Endothelial cell of umbilical vein (primary cell): ENCODE measurements around the gene NEBL. TPM values are rescaled to one million over a fixed set of nuclear protein-coding genes. Genes with fewer than 3 reads are reported as not detected.

Experiments used
- BruUV-seq: library from RNA; stranded (reverse); fragments of 400-500 nt; replicated peaks from 2 replicates; lab custom pipeline; 2021; lab: Mats Ljungman, UMichigan
- CTCF ChIA-PET: fragments of 300-600, 350-600 bp; sonication (Branson Sonifier 250); formaldehyde crosslinking; loops from one replicate; lab custom pipeline; 2021; ENCODE audit warnings: antibody characterized with exemption, inconsistent platforms; lab: Charles Lee
- POLR2A ChIA-PET: fragments of 300-600, 350-600 bp; sonication (Branson Sonifier 250); formaldehyde crosslinking; loops from one replicate; lab custom pipeline; 2021; ENCODE audit warnings: antibody characterized with exemption, inconsistent platforms; lab: Charles Lee
- DNase-seq: peaks from one replicate; pipeline ENCODE4 v3.0.0-alpha.2; 2011; ENCODE audit warnings: low read depth, low spot score
- FAIRE-seq: peaks from 2 replicates; lab custom pipeline; 2011; peaks lifted over from hg19 to GRCh38; lab: Jason Lieb, UNC
- H2AFZ ChIP-seq: 2 replicates; pipeline ENCODE4 v1.6.0; 2012; ENCODE audit warnings: low read depth, low read length, control low read depth, inconsistent platforms
- H3K27ac ChIP-seq: 2 replicates; pipeline ENCODE4 v1.5.1; 2011; ENCODE audit warnings: low read depth, mild to moderate bottlenecking, control low read depth, low read length, moderate library complexity; ENCODE audit not compliant: insufficient read depth
- H3K27me3 ChIP-seq, 2 experiments: 2 replicates each; pipeline versions ENCODE4 v1.6.0 to v1.6.1; 2011; ENCODE audit warnings: low read length in 2 of 2, mixed read lengths in 1 of 2; ENCODE audit not compliant: control insufficient read depth in 2 of 2, insufficient read depth in 2 of 2
- H3K36me3 ChIP-seq, 2 experiments: 2 replicates in 1 of 2; 3 replicates in 1 of 2; pipeline ENCODE4 v1.5.1; 2011; ENCODE audit warnings: low read length in 2 of 2, mild to moderate bottlenecking in 1 of 2, moderate library complexity in 1 of 2; ENCODE audit not compliant: control insufficient read depth in 2 of 2, insufficient read depth in 2 of 2; ENCODE audit errors: extremely low read depth in 1 of 2
- H3K4me1 ChIP-seq: 3 replicates; pipeline ENCODE4 v1.5.1; 2011; ENCODE audit warnings: mild to moderate bottlenecking, low read length; ENCODE audit not compliant: control insufficient read depth, insufficient read depth; ENCODE audit errors: extremely low read depth
- H3K4me2 ChIP-seq: 2 replicates; pipeline ENCODE4 v1.6.1; 2011; ENCODE audit warnings: low read length, control low read depth, mixed read lengths; ENCODE audit not compliant: insufficient read depth
- H3K4me3 ChIP-seq, 3 experiments: fragments of 200-600 bp in 1 of 3; sonication (generic), shearing (Covaris generic) in 1 of 3; replicated peaks in 1 of 3; 2 replicates each; pipeline ENCODE4 v1.5.1; 2011 to 2016; ENCODE audit warnings: control low read depth in 3 of 3, low read length in 3 of 3, mild to moderate bottlenecking in 2 of 3, inconsistent platforms in 1 of 3, low read depth in 1 of 3, moderate library complexity in 1 of 3; ENCODE audit not compliant: insufficient read depth in 1 of 3
- H3K79me2 ChIP-seq: 2 replicates; pipeline ENCODE4 v1.6.0; 2012; ENCODE audit warnings: low read length, inconsistent platforms; ENCODE audit not compliant: control insufficient read depth, insufficient read depth
- H3K9ac ChIP-seq: replicated peaks from 2 replicates; pipeline ENCODE3; 2011; ENCODE audit warnings: low read length, control low read depth; ENCODE audit not compliant: insufficient read depth; ENCODE audit errors: extremely low read depth
- H3K9me1 ChIP-seq: replicated peaks from 3 replicates; pipeline ENCODE4 v1.6.0; 2011; ENCODE audit warnings: mild to moderate bottlenecking, low read length; ENCODE audit not compliant: control insufficient read depth, insufficient read depth; ENCODE audit errors: extremely low read depth
- H3K9me3 ChIP-seq: replicated peaks from 2 replicates; pipeline ENCODE4 v1.5.1; 2012; ENCODE audit warnings: low read length, inconsistent platforms; ENCODE audit not compliant: control insufficient read depth, insufficient read depth
- H4K20me1 ChIP-seq: replicated peaks from 2 replicates; pipeline ENCODE3; 2011; ENCODE audit warnings: mild to moderate bottlenecking, low read length; ENCODE audit not compliant: control insufficient read depth, insufficient read depth; ENCODE audit errors: extremely low read depth
- CTCF ChIP-seq, 2 donors: IDR thresholded peaks; 1 replicate in 1 of 2; 2 replicates in 1 of 2; pipeline ENCODE4 v1.5.1; 2011; ENCODE audit warnings: low read length in 2 of 2, mild to moderate bottlenecking in 2 of 2, moderate library complexity in 2 of 2, control low read depth in 1 of 2, inconsistent platforms in 1 of 2, low read depth in 1 of 2; ENCODE audit not compliant: insufficient read depth in 1 of 2; ENCODE audit errors: extremely low read depth in 1 of 2
- FOS ChIP-seq: IDR thresholded peaks from 2 replicates; pipeline ENCODE4 v1.6.1; 2011; ENCODE audit warnings: mild to moderate bottlenecking, low read length, moderate library complexity, borderline replicate concordance; ENCODE audit not compliant: insufficient read depth
- GATA2 ChIP-seq: IDR thresholded peaks from 2 replicates; pipeline ENCODE4 v1.7.0; 2011; ENCODE audit warnings: low read depth, mild to moderate bottlenecking, moderate library complexity, mixed read lengths, low read length; ENCODE audit not compliant: insufficient read length, insufficient read depth
- MAX ChIP-seq: IDR thresholded peaks from 2 replicates; pipeline ENCODE4 v1.6.1; 2011; ENCODE audit not compliant: insufficient read depth, insufficient read length
- MYC ChIP-seq: IDR thresholded peaks from one replicate; pipeline ENCODE4 v1.6.1; 2011; ENCODE audit warnings: mild to moderate bottlenecking, low read depth, low read length
- POLR2AphosphoS5 ChIP-seq: IDR thresholded peaks from 2 replicates; pipeline ENCODE4 v1.6.1; 2012; ENCODE audit warnings: low read depth, mild to moderate bottlenecking, control low read depth, low read length, moderate library complexity; ENCODE audit not compliant: insufficient read depth
- dilution Hi-C: fragments of 300-500 bp; cut with MboI; formaldehyde crosslinking; loops from one replicate; pipeline ENCODE4 v1.15.0; 2019; ENCODE audit warnings: low sequenced_read_pairs; ENCODE audit not compliant: extremely low pct_ligation_motif_present
- intact Hi-C: fragments of 100-400 bp; cut with micrococcal nuclease; formaldehyde crosslinking; loops from one replicate; pipeline ENCODE4 v1.10.0; 2022
- polyA plus RNA-seq, 4 experiments: library from polyadenylated mRNA; depleted of rRNA in 3 of 4; stranded (reverse) in 3 of 4; unstranded in 1 of 4; fragments of >200 nt; gene quantifications; 2 replicates each; pipeline versions ENCODE4 v1.2.1 to v1.2.3, GENCODE V29; 2011 to 2012; ENCODE audit warnings: missing spikeins in 1 of 4
- total RNA-seq: library from RNA; stranded (reverse); gene quantifications from 2 replicates; pipeline ENCODE4 v1.2.3, GENCODE V29; 2021

NEBL gene
- total and polyA plus RNA-seq, 2 donors (not counting 3 experiments of a cell fraction or from before 2014, with no cell fraction given) = 0.17 to 0.66 TPM

- H3K4me1 ChIP-seq = no peaks in the 10 kb centered on the region
- no peaks in the 10 kb centered on the region for H3K79me2 ChIP-seq
- POLR2A ChIA-PET = no interaction called here
- H3K9ac ChIP-seq = no peak overlapping the region
- TF ChIP-seq MAX (no peak), GATA2 (no peak), POLR2AphosphoS5 (no peak)
- no peak overlapping the region for H3K4me2 ChIP-seq
- no peaks in the 10 kb centered on the region for H3K9me3 ChIP-seq
- H3K9me1 ChIP-seq = no peaks in the 10 kb centered on the region
- no peak overlapping the region for H2AFZ ChIP-seq
- no peak for FAIRE-seq
- BruUV-seq = no TSS peak
- H3K27ac ChIP-seq = no peak overlapping the region
- CTCF ChIA-PET = no interaction called here
- no peak for DNase-seq
- intact Hi-C loops = no loop called here
- no peaks in the 10 kb centered on the region for H3K36me3 ChIP-seq
- dilution Hi-C loops = no loop called here
- no peaks in the 10 kb centered on the region for H4K20me1 ChIP-seq
- H3K27me3 ChIP-seq = no peaks in the 10 kb centered on the region
- H3K4me3 ChIP-seq = no peak overlapping the region
Observed at GRCh38 chr10:20922033-20922432, 24.9 kb upstream of the NEBL start.

GRCh38 chr10:20920061-20920460, 22.9 kb upstream of the NEBL start:
- H3K36me3 ChIP-seq = no peaks in the 10 kb centered on the region
- no peak overlapping the region for H2AFZ ChIP-seq
- H4K20me1 ChIP-seq = no peaks in the 10 kb centered on the region
- dilution Hi-C loops (no loop called here), intact Hi-C loops (no loop called here)
- H3K4me3 ChIP-seq = no peak overlapping the region
- CTCF ChIA-PET = no interaction called here
- H3K9me1 ChIP-seq = no peaks in the 10 kb centered on the region
- H3K9me3 ChIP-seq = no peaks in the 10 kb centered on the region
- no TSS peak for BruUV-seq
- H3K4me1 ChIP-seq = no peaks in the 10 kb centered on the region
- H3K27ac ChIP-seq = no peak overlapping the region
- FAIRE-seq = no peak
- TF ChIP-seq FOS (no peak), CTCF (IDR thresholded peaks at IDR 0.05; ENCODE audit: extremely low read depth in 1 of 2, insufficient read depth in 1 of 2, low read depth in 1 of 2, low read length in 2 of 2) (no peak), MAX (no peak), MYC (no peak)
- no peak for DNase-seq
- no peaks in the 10 kb centered on the region for H3K27me3 ChIP-seq
- POLR2A ChIA-PET = no interaction called here
- H3K4me2 ChIP-seq = no peak overlapping the region
- no peak overlapping the region for H3K9ac ChIP-seq
- H3K79me2 ChIP-seq = no peaks in the 10 kb centered on the region
